Rectal smooth muscle tissue (tissue), 1 donor: ENCODE measurements around the gene NT5DC4.

Experiments used
- H3K27ac ChIP-seq: one replicate; pipeline ENCODE4 v1.7.0; 2013; ENCODE audit warnings: low read depth, low read length, inconsistent platforms
- H3K27me3 ChIP-seq: one replicate; pipeline ENCODE4 v1.7.0; 2013; ENCODE audit warnings: low read length; ENCODE audit not compliant: control insufficient read depth, insufficient read depth
- H3K36me3 ChIP-seq: one replicate; pipeline ENCODE4 v1.7.0; 2013; ENCODE audit warnings: low read length; ENCODE audit not compliant: control insufficient read depth, insufficient read depth
- H3K4me1 ChIP-seq: one replicate; pipeline ENCODE4 v1.7.0; 2013; ENCODE audit warnings: low read length; ENCODE audit not compliant: control insufficient read depth, insufficient read depth
- H3K4me3 ChIP-seq: one replicate; pipeline ENCODE4 v1.7.0; 2013; ENCODE audit warnings: low read length
- H3K9ac ChIP-seq: one replicate; pipeline ENCODE4 v1.7.0; 2013; ENCODE audit warnings: low read length

The NT5DC4 gene

GRCh38 chr2:112688086-112688880 is 32.5 kb upstream of the NT5DC4 start:
- no peaks in the 10 kb centered on the region for H3K36me3 ChIP-seq
- H3K27ac ChIP-seq = no peak overlapping the region
- no peaks in the 10 kb centered on the region for H3K4me1 ChIP-seq

DNA sequence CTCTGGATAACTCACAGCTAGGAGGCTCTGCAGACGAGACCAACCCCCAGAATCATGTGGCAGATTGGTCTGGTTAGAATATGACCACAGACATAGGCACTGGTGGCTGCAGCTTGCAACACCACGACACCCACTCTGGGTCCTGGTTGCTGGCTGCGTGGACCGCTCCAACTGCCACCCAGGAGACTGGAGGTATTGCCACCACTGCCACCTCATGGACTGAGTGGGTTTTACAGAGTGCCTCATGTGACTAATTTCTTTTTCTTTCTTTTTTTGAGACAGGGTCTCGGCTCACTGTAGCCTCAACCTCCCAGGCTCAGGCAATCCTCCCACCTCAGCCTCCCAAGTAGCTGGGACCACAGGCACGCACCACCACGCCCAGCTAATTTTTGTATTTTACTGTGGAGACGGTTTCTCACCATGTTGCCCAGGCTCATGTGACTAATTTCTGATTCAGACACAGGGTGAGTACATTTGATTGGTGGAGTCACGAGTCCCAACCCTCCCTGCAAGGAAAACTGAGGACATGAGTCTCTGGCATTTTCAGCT is 29.9 kb upstream of the NT5DC4 start:
- no peak overlapping the region for H3K4me3 ChIP-seq
- H3K9ac ChIP-seq = no peak overlapping the region

More at GRCh38 chr2:112688086-112688880, 32.5 kb upstream of the NT5DC4 start:
- H3K4me3 ChIP-seq = no peak overlapping the region
- H3K27me3 ChIP-seq = no peaks in the 10 kb centered on the region
- no peak overlapping the region for H3K9ac ChIP-seq

GRCh38 chr2:112691881-112692281 is 28.9 kb upstream of the NT5DC4 start:
- H3K9ac ChIP-seq = no peak overlapping the region

More for the DNA sequence above, 29.9 kb upstream of the NT5DC4 start:
- Histone ChIP-seq H3K36me3 (no peaks in the 10 kb centered on the region), H3K4me1 (no peaks in the 10 kb centered on the region), H3K27ac (no peak overlapping the region), H3K27me3 (no peaks in the 10 kb centered on the region)

DNA sequence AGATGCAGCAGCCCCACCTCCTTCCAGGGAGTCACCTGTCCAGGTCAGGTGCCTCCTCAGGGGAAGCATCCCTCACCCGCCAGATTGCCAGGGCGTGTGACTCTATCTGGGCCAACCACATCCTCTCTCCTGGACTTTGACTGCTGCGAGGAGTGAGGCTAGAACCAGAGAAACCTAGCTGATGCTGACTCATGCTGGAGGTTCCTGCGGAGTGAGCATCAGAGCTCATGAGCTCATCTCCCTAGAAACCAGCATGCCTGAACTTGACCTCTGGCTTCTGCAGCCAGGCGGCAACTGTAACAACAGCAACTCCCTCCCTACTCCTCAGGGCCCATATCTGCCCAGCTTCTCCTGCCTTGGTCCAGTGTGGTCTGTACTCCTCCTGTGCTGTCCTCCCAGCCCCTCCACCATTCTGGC is 28.3 kb upstream of the NT5DC4 start:
- Histone ChIP-seq H3K36me3 (no peaks in the 10 kb centered on the region), H3K4me1 (no peaks in the 10 kb centered on the region), H3K27ac (no peak overlapping the region), H3K9ac (no peak overlapping the region), H3K27me3 (no peaks in the 10 kb centered on the region), H3K4me3 (no peak overlapping the region)

More at GRCh38 chr2:112691881-112692281, 28.9 kb upstream of the NT5DC4 start:
- H3K4me3 ChIP-seq = no peak overlapping the region
- H3K4me1 ChIP-seq = no peaks in the 10 kb centered on the region
- H3K27ac ChIP-seq = no peak overlapping the region
- H3K36me3 ChIP-seq = no peaks in the 10 kb centered on the region
- H3K27me3 ChIP-seq = no peaks in the 10 kb centered on the region

- Histone ChIP-seq H3K4me3 (no peak overlapping the region), H3K4me1 (no peaks in the 10 kb centered on the region), H3K36me3 (no peaks in the 10 kb centered on the region), H3K27me3 (no peaks in the 10 kb centered on the region), H3K27ac (no peak overlapping the region), H3K9ac (no peak overlapping the region)
These were observed 27.9 kb upstream of the NT5DC4 start for GRCh38 chr2:112692918-112693317.

DNA sequence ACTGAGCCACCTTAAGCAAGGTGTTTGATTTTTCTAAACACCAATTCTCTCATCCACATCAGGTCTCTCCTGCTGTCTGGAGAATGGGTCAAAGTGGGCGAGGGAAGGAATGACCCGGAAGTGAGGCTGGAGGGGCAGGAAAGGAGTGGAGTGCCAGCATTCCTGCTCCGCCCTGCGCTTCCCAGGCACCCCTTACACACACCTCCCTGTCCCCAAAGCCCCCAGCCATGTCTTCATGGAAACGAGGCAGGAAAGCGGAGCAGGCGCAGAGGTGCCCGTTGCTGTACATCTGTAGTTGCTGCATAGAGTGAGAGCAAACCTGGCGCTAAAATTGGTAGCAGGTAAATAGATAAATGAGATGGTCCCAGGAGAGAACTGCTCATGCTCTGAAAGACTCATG is 27.2 kb upstream of the NT5DC4 start:
- Histone ChIP-seq H3K4me1 (no peaks in the 10 kb centered on the region), H3K27ac (no peak overlapping the region), H3K36me3 (no peaks in the 10 kb centered on the region), H3K9ac (no peak overlapping the region), H3K27me3 (no peaks in the 10 kb centered on the region), H3K4me3 (no peak overlapping the region)

GRCh38 chr2:112694182-112694581 is 26.6 kb upstream of the NT5DC4 start:
- no peak overlapping the region for H3K4me3 ChIP-seq
- no peaks in the 10 kb centered on the region for H3K36me3 ChIP-seq
- no peaks in the 10 kb centered on the region for H3K27me3 ChIP-seq
- H3K9ac ChIP-seq = no peak overlapping the region
- no peaks in the 10 kb centered on the region for H3K4me1 ChIP-seq
- no peak overlapping the region for H3K27ac ChIP-seq

- Histone ChIP-seq H3K27ac (no peak overlapping the region), H3K36me3 (no peaks in the 10 kb centered on the region), H3K4me1 (no peaks in the 10 kb centered on the region), H3K9ac (no peak overlapping the region), H3K27me3 (no peaks in the 10 kb centered on the region), H3K4me3 (no peak overlapping the region)
These were observed 21.8 kb upstream of the NT5DC4 start for GRCh38 chr2:112698834-112699515.

DNA sequence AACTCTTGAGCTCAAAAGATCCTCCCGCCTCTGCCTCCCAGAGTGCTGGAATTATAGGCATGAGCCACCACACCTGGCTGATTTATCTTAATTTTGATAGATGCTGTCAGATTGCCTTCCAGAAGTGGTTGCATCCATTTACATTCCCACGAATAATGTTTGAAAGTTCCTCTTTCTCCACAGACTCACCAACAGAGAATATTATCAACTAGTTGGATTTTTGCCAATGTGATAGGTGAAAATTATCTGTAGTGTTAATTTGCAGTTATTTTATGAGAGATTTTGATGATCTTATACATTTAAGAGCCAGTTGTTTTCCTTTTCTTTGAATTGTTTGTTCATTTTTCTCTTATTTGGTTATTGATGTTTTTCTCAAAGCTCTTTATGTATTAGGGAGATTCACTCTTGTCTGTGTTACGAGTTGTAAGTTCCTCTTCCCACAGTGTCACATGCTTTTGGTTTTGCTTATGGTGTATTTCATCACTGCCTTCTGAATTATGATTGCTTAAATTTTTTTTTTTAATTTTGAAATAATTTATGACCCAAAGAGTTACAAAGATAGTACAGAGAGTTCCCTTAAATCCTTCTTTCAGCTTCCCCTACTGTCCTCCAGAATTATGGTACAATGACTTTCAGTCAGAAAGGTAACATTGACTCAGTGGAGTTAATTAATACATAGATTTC is 20.7 kb upstream of the NT5DC4 start:
- no peaks in the 10 kb centered on the region for H3K4me1 ChIP-seq
- no peaks in the 10 kb centered on the region for H3K36me3 ChIP-seq
- H3K27me3 ChIP-seq = no peaks in the 10 kb centered on the region
- no peak overlapping the region for H3K27ac ChIP-seq
- H3K9ac ChIP-seq = no peak overlapping the region
- no peak overlapping the region for H3K4me3 ChIP-seq

- Histone ChIP-seq H3K27ac (no peak overlapping the region), H3K9ac (no peak overlapping the region), H3K36me3 (no peaks in the 10 kb centered on the region), H3K4me3 (no peak overlapping the region), H3K27me3 (no peaks in the 10 kb centered on the region), H3K4me1 (no peaks in the 10 kb centered on the region)
These were observed 19.8 kb upstream of the NT5DC4 start for GRCh38 chr2:112701052-112701451.

DNA sequence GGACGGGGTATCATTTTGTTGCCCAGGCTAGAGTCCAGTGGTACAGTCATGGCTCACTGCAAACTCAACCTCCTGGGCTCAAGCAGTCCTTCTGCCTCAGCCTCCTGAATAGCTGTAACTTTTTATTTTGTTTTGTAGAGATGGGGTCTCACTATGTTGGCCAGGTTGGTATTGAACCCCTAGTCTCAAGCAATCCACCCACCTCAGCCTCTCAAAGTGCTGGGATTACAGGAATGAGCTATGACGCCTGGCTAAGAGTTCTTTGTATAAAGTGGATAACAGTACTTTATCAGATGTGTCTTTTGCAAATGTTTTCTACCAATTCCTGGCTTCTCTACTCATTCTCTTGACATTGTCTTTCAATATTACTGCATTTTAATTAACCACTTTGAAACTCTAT is 17.1 kb upstream of the NT5DC4 start:
- Histone ChIP-seq H3K27me3 (no peaks in the 10 kb centered on the region), H3K4me3 (no peak overlapping the region), H3K36me3 (no peaks in the 10 kb centered on the region), H3K9ac (no peak overlapping the region), H3K27ac (no peak overlapping the region), H3K4me1 (no peaks in the 10 kb centered on the region)

DNA sequence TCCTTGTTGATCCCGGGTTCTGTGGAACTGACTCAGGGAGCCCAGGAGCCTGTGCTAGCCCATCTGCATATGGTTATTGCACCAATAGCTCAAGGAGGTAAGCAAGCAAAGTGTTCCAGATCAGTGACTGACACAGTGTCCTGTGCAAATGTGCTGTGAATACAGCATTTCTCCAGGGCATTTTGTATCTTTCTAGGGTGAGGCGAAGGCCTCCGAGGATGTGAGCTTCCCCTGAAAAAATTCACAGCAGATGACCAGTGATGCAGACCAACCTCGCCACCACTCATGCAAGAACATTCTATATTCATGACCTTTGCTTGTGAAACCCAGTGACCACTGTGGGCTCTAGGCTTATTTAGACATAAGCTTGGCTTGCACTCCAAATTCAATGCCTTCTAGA is 15.2 kb upstream of the NT5DC4 start:
- H3K27me3 ChIP-seq = peaks cover 2% of the 10 kb centered on the region
- no peaks in the 10 kb centered on the region for H3K4me1 ChIP-seq
- H3K9ac ChIP-seq = no peak overlapping the region
- H3K27ac ChIP-seq = no peak overlapping the region
- no peak overlapping the region for H3K4me3 ChIP-seq
- H3K36me3 ChIP-seq = no peaks in the 10 kb centered on the region
